ENCODE measurements around the gene ZNF639.

Gene ZNF639

GRCh38 chr3:179318876-179319275 is 4.0 kb upstream of the ZNF639 start:
- no peaks in the 10 kb centered on the region for H3K36me3 ChIP-seq (ENCODE audit: insufficient read depth, low read length)
- H3K4me3 ChIP-seq (ENCODE audit: low read length): no peak overlapping the region
- no peak overlapping the region for H3K9ac ChIP-seq (ENCODE audit: low read depth, low read length)
- no peak overlapping the region for H3K27ac ChIP-seq (ENCODE audit: low read depth, low read length)
- no peaks in the 10 kb centered on the region for H3K9me3 ChIP-seq (ENCODE audit: insufficient read depth, low read depth, low read length)
- H3K27me3 ChIP-seq (ENCODE audit: insufficient read depth, low read length): 0 out of 2 replicates have a peak, but pooled peaks cover 6% of the 10 kb centered on the region
- WGBS: 92% methylated on average over 2 of the region's 2 CpGs
- H3K4me1 ChIP-seq (ENCODE audit: insufficient read depth, low read length): peaks cover 3% of the 10 kb centered on the region; the same call in 1 of the 2 replicates

DNA sequence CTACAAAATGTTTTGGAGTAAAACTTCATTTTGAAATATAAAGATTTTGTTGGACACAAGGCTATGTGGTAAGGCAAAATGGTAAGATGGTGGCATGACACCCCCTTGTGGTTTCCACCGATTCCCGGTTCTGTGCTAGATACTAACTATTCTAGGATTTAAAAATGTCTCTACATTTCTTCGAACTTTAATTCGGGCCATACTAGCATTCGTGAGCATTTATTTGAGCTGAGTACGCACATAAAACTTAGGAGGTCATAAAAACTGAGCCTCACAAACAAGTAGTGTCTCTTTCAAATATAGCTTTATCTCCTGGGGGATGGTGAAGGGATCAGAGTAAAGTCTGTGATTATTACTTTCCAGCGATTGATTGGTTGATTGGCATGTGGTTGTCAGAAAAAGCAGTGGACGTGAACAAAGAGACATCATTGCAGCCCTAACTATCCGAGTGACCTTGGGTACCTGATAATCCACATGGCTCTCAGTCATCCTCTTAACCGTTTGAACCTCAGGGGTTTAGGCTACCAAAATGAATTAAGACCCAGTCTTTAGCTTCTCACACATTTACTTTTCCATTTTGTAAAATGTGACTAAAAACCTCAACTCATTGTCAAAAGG is 1.1 kb upstream of the ZNF639 start:
- peaks cover 7% of the 10 kb centered on the region; the same call in 1 of the 2 replicates for H3K4me1 ChIP-seq (ENCODE audit: insufficient read depth, low read length)
- WGBS: 51% methylated on average over 10 of the region's 10 CpGs
- no peak overlapping the region for H3K27ac ChIP-seq (ENCODE audit: low read depth, low read length)
- H3K36me3 ChIP-seq (ENCODE audit: insufficient read depth, low read length): peaks cover 8% of the 10 kb centered on the region
- H3K27me3 ChIP-seq (ENCODE audit: insufficient read depth, low read length): 0 out of 2 replicates have a peak, but pooled peaks cover 6% of the 10 kb centered on the region
- peak overlapping the region; percentile 98 for H3K4me3 ChIP-seq (ENCODE audit: low read length)
- no peaks in the 10 kb centered on the region for H3K9me3 ChIP-seq (ENCODE audit: insufficient read depth, low read depth, low read length)
- no peak overlapping the region for H3K9ac ChIP-seq (ENCODE audit: low read depth, low read length)

DNA sequence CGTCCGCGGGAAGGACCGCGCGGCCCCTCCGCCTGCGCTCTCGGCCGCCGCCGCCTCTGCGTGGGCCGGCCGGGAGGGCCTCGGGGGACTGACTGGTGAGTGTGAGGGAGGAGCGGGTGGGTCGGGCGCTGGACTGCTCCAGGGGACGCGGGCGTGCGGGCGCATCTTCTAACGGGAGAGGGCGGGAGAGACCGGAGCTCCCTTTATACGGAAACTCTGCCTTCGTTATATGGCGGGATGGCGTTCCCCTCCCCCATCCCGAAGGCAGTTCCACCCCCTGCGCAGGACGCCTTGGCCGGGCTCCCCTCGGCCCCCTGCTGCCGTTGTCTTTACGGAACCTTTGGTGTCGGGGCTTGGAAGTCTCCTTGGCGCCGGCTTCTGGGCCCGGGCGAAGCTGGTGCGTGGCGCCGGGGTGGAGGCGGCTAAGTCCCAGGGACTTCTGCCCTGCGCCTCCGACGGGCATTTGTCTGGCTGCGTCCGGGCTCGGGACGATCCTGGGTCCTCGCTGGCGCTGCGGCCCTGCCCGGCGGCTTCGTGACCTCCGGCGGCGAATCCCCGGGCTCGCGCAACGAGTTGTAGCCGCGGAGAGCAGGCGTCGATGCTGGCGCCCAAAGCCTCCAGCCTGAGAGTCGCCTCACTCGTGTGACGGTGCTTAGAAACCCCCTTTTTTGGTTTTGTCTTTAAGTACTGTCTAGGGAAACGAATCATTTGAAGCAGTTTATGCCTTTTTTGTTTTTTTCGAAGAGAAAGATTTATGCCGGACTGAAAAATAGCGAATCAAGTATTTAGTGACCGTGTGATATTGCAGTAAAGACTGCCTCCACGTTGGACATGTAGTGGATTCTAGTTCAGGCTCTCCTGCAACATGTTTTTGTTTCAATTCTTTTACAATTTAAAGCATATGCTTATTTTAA is 623 bp downstream of the ZNF639 start:
- Histone ChIP-seq H3K27me3 (ENCODE audit: insufficient read depth, low read length) (0 out of 2 replicates have a peak, but pooled peaks cover 6% of the 10 kb centered on the region), H3K36me3 (ENCODE audit: insufficient read depth, low read length) (peaks cover 23% of the 10 kb centered on the region), H3K4me3 (ENCODE audit: low read length) (peak overlapping the region; percentile 98), H3K9ac (ENCODE audit: low read depth, low read length) (peak overlapping the region; percentile 98), H3K4me1 (ENCODE audit: insufficient read depth, low read length) (peaks cover 7% of the 10 kb centered on the region; the same call in 1 of the 2 replicates), H3K27ac (ENCODE audit: low read depth, low read length) (peak overlapping the region; percentile 89), H3K9me3 (ENCODE audit: insufficient read depth, low read depth, low read length) (no peaks in the 10 kb centered on the region)
- under 1% methylated on average over 81 of the region's 81 CpGs for WGBS

DNA sequence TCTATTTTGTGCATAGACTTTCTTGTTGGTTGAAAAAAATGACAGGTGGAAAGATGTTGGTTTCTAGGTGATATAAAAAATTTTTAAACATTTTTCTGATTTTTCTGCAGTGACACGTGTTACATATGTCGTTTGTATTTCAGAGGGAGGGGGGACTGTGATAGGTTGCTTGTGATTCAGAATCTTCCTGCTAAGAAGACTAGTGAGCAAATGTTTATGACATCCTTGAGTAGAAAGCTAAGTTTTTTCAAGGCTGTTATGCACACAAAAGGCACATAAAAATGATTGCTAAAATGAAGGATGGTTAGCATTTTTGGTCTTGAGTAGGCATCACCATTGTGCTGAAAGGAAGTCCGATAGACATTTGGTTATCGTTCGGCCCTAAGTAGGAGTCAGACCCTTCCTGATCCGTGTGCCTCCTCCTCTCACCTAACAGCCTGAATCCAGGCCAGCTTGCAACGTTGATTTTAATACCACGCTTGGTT is 1.5 kb downstream of the ZNF639 start:
- WGBS: 15% methylated on average over 8 of the region's 8 CpGs
- Histone ChIP-seq H3K4me3 (ENCODE audit: low read length) (peak overlapping the region; percentile 98), H3K9ac (ENCODE audit: low read depth, low read length) (peak overlapping the region; percentile 98), H3K4me1 (ENCODE audit: insufficient read depth, low read length) (peaks cover 7% of the 10 kb centered on the region; the same call in 1 of the 2 replicates), H3K36me3 (ENCODE audit: insufficient read depth, low read length) (peaks cover 31% of the 10 kb centered on the region), H3K27ac (ENCODE audit: low read depth, low read length) (no peak overlapping the region), H3K27me3 (ENCODE audit: insufficient read depth, low read length) (0 out of 2 replicates have a peak, but pooled peaks cover 6% of the 10 kb centered on the region), H3K9me3 (ENCODE audit: insufficient read depth, low read depth, low read length) (no peaks in the 10 kb centered on the region)

DNA sequence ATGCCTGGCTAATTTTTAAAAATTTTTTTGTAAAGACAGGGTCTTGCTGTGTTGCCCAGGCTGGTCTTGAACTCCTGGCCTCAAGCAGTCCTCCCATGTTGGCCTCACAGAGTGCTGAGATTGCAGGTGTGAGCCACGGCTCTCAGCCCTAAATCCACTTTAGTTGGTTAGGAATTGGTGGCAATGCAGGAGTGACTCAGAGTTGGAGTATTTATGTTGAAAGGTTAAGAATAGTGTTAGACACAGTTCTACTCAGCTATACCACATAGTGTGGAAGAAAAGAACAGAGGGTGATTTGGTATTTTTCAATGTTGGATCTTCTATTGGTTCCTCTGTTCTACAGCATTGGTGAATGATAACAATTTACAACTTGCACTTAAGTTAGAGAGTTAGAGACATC is 7.6 kb downstream of the ZNF639 start:
- 95% methylated on average over 1 of the region's 1 CpG for WGBS
- Histone ChIP-seq H3K27me3 (ENCODE audit: insufficient read depth, low read length) (no peaks in the 10 kb centered on the region), H3K36me3 (ENCODE audit: insufficient read depth, low read length) (peaks cover 86% of the 10 kb centered on the region)

DNA sequence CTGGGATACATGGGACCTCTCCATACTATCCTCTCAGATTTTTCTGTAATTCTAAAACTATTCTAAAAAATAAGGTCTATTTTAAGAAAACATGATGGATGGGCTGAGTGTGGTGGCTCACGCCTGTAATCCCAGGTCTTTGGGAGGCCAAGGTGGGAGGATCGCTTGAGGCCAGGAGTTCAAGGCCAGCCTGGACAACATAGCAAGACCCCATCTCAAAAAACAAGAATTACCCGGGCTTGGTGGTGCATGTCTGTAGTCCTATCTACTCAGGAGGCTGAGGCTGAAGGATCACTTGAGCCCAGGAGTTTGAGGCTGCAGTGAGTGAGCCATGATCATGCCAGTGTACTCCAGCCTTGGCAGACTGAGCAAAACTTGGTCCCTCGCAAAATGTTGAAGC is 9.4 kb downstream of the ZNF639 start:
- H3K36me3 ChIP-seq (ENCODE audit: insufficient read depth, low read length): peaks cover 92% of the 10 kb centered on the region
- no peak overlapping the region for H3K27ac ChIP-seq (ENCODE audit: low read depth, low read length)
- no peak overlapping the region for H3K9ac ChIP-seq (ENCODE audit: low read depth, low read length)
- no peaks in the 10 kb centered on the region for H3K27me3 ChIP-seq (ENCODE audit: insufficient read depth, low read length)
- no peak overlapping the region for H3K4me3 ChIP-seq (ENCODE audit: low read length)
- H3K9me3 ChIP-seq (ENCODE audit: insufficient read depth, low read depth, low read length): no peaks in the 10 kb centered on the region
- no peaks in the 10 kb centered on the region for H3K4me1 ChIP-seq (ENCODE audit: insufficient read depth, low read length)
- 96% methylated on average over 4 of the region's 4 CpGs for WGBS

More for the DNA sequence above, 7.6 kb downstream of the ZNF639 start:
- Histone ChIP-seq H3K9me3 (ENCODE audit: insufficient read depth, low read depth, low read length) (no peaks in the 10 kb centered on the region), H3K4me1 (ENCODE audit: insufficient read depth, low read length) (no peaks in the 10 kb centered on the region), H3K27ac (ENCODE audit: low read depth, low read length) (no peak overlapping the region), H3K9ac (ENCODE audit: low read depth, low read length) (no peak overlapping the region), H3K4me3 (ENCODE audit: low read length) (no peak overlapping the region)

DNA sequence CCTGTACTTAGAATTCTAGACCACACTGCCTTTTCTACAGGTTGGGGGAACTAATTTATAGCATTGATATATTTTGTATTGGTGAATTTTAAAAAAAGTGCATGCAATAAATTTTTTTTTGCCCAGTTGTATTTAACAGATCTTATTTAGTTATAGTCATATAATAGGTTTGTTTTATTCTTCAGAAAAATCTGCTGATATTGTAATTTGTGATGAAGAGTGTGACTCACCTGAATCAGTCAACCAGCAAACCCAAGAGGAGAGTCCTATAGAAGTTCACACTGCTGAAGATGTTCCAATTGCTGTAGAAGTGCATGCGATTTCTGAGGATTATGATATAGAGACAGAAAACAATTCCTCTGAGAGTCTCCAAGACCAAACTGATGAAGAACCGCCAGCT is 10.3 kb downstream of the ZNF639 start:
- H3K36me3 ChIP-seq (ENCODE audit: insufficient read depth, low read length): peaks cover 84% of the 10 kb centered on the region
- no peak overlapping the region for H3K27ac ChIP-seq (ENCODE audit: low read depth, low read length)
- H3K4me1 ChIP-seq (ENCODE audit: insufficient read depth, low read length): no peaks in the 10 kb centered on the region
- no peak overlapping the region for H3K9ac ChIP-seq (ENCODE audit: low read depth, low read length)
- H3K9me3 ChIP-seq (ENCODE audit: insufficient read depth, low read depth, low read length): no peaks in the 10 kb centered on the region
- 87% methylated on average over 2 of the region's 2 CpGs for WGBS
- no peak overlapping the region for H3K4me3 ChIP-seq (ENCODE audit: low read length)
- H3K27me3 ChIP-seq (ENCODE audit: insufficient read depth, low read length): no peaks in the 10 kb centered on the region

- Histone ChIP-seq H3K27me3 (ENCODE audit: insufficient read depth, low read length) (no peaks in the 10 kb centered on the region), H3K9me3 (ENCODE audit: insufficient read depth, low read depth, low read length) (no peaks in the 10 kb centered on the region), H3K4me1 (ENCODE audit: insufficient read depth, low read length) (no peaks in the 10 kb centered on the region), H3K4me3 (ENCODE audit: low read length) (no peak overlapping the region), H3K27ac (ENCODE audit: low read depth, low read length) (no peak overlapping the region), H3K36me3 (ENCODE audit: insufficient read depth, low read length) (peaks cover 55% of the 10 kb centered on the region), H3K9ac (ENCODE audit: low read depth, low read length) (no peak overlapping the region)
- WGBS: 60% methylated on average over 1 of the region's 1 CpG
These were observed 13.6 kb downstream of the ZNF639 start for GRCh38 chr3:179336345-179336929.

- H3K9me3 ChIP-seq (ENCODE audit: insufficient read depth, low read depth, low read length): no peaks in the 10 kb centered on the region
- no peaks in the 10 kb centered on the region for H3K27me3 ChIP-seq (ENCODE audit: insufficient read depth, low read length)
- peak within 1 kb of the TSS; percentile 70 for H3K27ac ChIP-seq (ENCODE audit: low read depth, low read length)
- peak within 1 kb of the TSS; percentile 93 for H3K4me3 ChIP-seq (ENCODE audit: low read length)
- WGBS: under 1% methylated on average over 62 of the region's 63 CpGs
- peaks cover 29% of the 10 kb centered on the region for H3K36me3 ChIP-seq (ENCODE audit: insufficient read depth, low read length)
- peaks cover 7% of the 10 kb centered on the region; the same call in 1 of the 2 replicates for H3K4me1 ChIP-seq (ENCODE audit: insufficient read depth, low read length)
- peak within 1 kb of the TSS; percentile 70 for H3K9ac ChIP-seq (ENCODE audit: low read depth, low read length)
These were observed 24.7 kb downstream of the ZNF639 start, which contains the start of gene MFN1 for GRCh38 chr3:179347345-179348194. Gene MFN1 (plus strand): TSS chr3:179347709. CDS start chr3:179348852, 1,143 bp downstream.

- H3K27me3 ChIP-seq (ENCODE audit: insufficient read depth, low read length): no peaks in the 10 kb centered on the region
- peak overlapping the region; percentile 70 for H3K9ac ChIP-seq (ENCODE audit: low read depth, low read length)
- H3K4me3 ChIP-seq (ENCODE audit: low read length): peak overlapping the region; percentile 93
- no peaks in the 10 kb centered on the region for H3K9me3 ChIP-seq (ENCODE audit: insufficient read depth, low read depth, low read length)
- WGBS: 55% methylated on average over 3 of the region's 5 CpGs
- H3K27ac ChIP-seq (ENCODE audit: low read depth, low read length): no peak overlapping the region
- H3K36me3 ChIP-seq (ENCODE audit: insufficient read depth, low read length): peaks cover 34% of the 10 kb centered on the region
- H3K4me1 ChIP-seq (ENCODE audit: insufficient read depth, low read length): peaks cover 7% of the 10 kb centered on the region; the same call in 1 of the 2 replicates
These were observed 25.6 kb downstream of the ZNF639 start for GRCh38 chr3:179348325-179349013.
